ENCODE results near the gene PLEKHA7. TPM values are rescaled to one million over a fixed set of nuclear protein-coding genes. Genes with fewer than 3 reads are reported as not detected.
"Not testable (repeated sequence)": the region's sequence is repeated elsewhere in the genome, so short reads cannot be mapped to it uniquely, and the experiment has no call there.

Gene PLEKHA7
- total RNA-seq, 1 experiment from 2014 or later: 8.9 TPM

DNA sequence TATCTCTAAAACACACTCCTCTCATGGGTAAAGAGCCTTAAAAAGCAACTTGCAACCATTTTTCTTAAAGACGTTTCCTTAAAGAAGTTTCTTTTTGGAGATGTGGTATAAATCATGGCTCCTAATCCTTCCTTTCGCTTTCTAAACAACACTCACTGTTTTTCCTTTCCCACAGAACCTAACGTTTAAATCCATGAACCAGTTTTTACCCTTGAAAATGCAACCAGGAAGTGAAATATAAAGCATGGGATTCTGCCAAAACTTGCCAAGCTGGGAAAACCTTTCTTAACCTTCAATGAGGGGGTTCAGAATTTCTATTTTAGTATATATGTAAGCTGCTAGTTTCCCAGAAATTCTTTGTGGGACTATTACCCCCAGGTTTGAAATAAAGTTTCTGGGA lies 8.6 kb downstream of the PLEKHA7 start:
- DNase-seq (ENCODE audit: low read depth): no peak

DNA sequence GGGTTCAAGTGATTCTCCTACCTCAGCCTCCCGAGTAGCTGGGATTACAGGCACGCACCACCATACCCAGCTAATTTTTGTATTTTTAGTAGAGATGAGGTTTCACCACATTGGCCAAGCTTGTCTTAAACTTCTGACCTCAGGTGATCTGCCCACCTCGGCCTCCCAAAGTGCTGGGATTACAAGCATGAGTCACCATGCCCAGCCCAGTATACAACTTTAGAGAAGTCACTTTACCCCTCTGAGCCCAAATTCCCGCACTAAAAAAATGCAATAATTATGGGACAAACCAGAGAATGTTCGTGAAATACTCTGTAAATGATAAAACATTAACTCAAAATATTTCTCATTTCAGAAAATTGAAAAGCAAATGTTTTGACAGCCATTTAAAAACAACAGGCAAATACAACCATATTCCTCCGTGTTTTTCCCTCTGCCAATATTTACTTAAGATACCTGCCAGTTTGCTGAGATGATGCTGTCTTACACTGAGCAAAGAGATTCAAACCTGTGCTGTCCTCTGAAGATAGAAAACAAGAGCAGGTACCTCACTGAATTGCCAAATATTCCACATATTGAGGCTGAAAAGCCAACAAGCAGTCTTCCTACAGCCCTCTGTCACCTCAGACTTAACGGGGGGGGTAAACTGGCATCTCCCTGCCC lies 9.6 kb downstream of the PLEKHA7 start:
- no peak for DNase-seq (ENCODE audit: low read depth)

DNA sequence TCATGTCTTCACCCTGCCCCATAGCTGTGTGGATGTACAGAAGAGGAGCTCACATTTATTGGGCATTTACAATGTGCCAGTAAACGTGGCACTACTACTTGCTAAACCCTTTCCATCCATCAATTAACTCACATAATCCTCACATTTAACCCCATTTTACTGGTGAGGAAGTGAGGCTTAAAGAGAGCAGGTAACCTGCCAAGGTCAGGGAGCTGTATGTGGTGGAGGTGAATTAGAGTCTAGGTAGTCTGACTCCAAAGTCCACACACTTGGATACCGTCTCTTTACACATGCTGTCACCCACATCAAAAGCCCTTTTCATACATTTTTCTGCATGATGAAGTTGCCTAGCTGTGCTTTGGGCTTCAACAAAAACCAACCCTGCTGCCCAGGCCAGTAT lies 10.8 kb downstream of the PLEKHA7 start:
- no peak for DNase-seq (ENCODE audit: low read depth)

DNA sequence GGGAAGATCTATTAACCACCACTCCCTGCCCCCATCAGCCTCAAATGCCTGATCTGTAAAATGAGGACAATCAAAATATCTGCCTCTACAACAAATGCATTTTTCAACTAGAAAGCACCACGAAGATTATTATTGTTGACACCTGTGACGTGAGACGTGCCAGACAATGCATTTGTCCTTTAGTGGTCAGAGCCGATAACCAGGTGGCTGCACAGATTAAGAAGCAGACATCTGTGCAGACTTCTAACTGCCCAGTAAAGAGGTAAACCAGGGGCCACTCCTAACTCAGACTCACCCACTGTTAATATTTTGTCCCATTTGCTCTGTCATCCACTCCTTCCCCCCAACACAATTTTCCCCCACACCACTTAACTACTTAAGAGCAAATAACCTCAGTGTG lies 11.7 kb downstream of the PLEKHA7 start:
- DNase-seq (ENCODE audit: low read depth): no peak

GRCh38 chr11:17001806-17002205 lies 12.4 kb downstream of the PLEKHA7 start:
- no peak for DNase-seq (ENCODE audit: low read depth)

DNA sequence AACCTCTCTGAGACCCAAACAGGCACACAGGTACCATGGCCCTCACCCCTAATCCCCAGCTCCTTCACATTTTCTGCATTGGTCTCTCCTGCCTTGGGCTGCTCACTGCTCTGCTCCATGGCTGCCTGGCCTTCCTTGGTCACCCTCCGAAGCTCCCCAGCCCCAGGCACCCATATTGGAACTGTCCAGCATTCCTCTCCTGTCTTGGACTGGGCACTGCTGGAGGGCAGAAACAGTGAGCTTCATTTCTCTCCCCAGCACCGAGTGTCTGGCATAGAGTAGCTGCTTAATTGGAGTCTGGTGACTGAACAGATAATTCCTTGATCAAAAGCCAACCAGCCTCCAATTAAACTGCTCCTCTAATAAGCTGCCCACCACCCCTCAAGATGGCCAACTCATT lies 13.2 kb downstream of the PLEKHA7 start:
- no peak for DNase-seq (ENCODE audit: low read depth)

- DNase-seq (ENCODE audit: low read depth): not testable (repeated sequence)
Observed at GRCh38 chr11:17000253-17000652, 14.0 kb downstream of the PLEKHA7 start.

DNA sequence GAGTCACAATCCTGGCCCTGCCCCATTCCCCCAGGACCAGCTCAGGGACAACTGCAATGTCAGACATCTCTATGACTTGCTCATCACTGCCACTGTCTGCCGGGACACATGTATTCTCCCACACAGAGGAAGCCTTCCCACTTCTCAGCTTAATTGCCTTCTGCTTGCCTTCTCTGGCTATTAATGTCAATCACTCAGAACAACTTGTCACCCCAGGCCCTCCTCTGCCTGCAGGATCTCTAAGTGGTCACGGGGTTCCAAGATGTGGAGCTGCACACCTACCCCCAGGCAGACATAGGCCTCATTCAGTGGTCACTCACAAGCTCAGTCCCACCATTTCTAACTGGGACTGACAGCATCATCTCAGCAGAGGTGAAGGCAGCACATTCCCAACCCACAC lies 15.1 kb downstream of the PLEKHA7 start:
- no peak for DNase-seq (ENCODE audit: low read depth)

DNA sequence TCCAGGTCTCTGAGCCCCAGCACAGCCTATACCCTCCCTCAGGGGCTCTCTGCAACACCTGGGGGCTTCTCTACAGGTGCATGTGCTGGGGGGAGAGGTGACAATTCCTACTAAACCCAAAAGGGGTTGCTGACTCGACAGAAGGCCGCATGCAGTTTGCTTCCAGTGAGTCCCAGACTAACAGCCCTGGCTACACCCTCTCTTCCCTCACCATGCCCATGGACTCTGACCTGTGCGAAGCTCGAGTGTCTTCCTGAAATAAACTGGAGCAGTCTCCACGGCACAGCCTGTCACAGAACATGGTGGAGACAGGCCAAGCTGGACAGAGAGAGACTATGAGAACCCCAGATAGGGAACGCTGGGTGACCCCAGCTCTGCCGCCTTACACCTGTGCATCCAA lies 16.6 kb downstream of the PLEKHA7 start:
- DNase-seq (ENCODE audit: low read depth): no peak

GRCh38 chr11:16993495-16993894 lies 20.7 kb downstream of the PLEKHA7 start:
- DNase-seq (ENCODE audit: low read depth): no peak

- no peak for DNase-seq (ENCODE audit: low read depth)
Observed at GRCh38 chr11:16992846-16993245, 21.4 kb downstream of the PLEKHA7 start.

DNA sequence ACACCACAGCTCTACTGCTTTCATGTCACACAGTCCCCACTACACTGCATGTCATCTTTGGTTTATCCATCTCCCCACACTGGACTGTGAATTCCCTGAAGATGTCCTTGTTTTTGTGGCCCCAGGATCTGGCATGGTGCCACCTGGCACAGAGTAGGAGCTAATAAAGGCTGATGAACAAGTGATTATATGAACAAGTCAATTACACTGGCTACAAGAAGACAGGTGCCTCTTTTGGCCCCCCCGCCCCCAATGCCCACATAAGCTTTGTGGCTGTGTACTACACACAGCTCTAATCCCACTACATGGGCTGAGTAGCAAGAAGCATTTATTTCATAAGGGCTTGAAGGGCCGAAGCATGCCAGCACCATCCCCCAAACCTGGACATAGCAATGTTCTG lies 24.7 kb downstream of the PLEKHA7 start:
- DNase-seq (ENCODE audit: low read depth): no peak

GRCh38 chr11:16987205-16987568 lies 27.0 kb downstream of the PLEKHA7 start:
- no peak for DNase-seq (ENCODE audit: low read depth)

- peak; percentile 47 for DNase-seq (ENCODE audit: low read depth)
Observed at GRCh38 chr11:16986434-16987204, 27.6 kb downstream of the PLEKHA7 start.

GRCh38 chr11:16985297-16985696 lies 28.9 kb downstream of the PLEKHA7 start:
- DNase-seq (ENCODE audit: low read depth): no peak

DNA sequence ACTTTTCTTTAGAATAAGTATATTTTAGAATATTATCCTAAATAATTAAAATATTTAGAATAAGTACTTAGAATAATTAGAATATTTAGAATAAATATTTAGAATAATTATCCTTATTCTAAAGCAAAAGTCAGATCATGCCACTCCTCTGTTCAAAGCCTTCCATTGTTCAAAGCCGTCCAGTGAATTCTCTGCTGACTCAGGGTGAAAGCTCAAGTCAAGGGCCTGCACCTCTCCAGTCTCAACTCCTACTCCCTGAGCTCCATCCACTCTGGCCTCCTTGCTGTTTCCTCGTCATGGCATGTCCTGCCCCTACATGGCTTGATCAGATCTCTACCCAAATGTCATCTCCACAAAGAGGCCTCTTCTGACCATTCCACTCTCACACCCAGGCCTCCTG lies 30.0 kb downstream of the PLEKHA7 start:
- no peak for DNase-seq (ENCODE audit: low read depth)

- no peak for DNase-seq (ENCODE audit: low read depth)
Observed at GRCh38 chr11:16982809-16983208, 31.4 kb downstream of the PLEKHA7 start.

- DNase-seq (ENCODE audit: low read depth): no peak
Observed at GRCh38 chr11:16982256-16982671, 31.9 kb downstream of the PLEKHA7 start.

GRCh38 chr11:16981651-16982194 lies 32.5 kb downstream of the PLEKHA7 start:
- peak; percentile 87 for DNase-seq (ENCODE audit: low read depth)

GRCh38 chr11:16979703-16980622 lies 34.3 kb downstream of the PLEKHA7 start:
- DNase-seq (ENCODE audit: low read depth): peak; percentile 14

- DNase-seq (ENCODE audit: low read depth): no peak
Observed at GRCh38 chr11:16977994-16978315, 36.3 kb downstream of the PLEKHA7 start.

Data from Daoy (cell line).